HG02763 (cell line): Measurements from ENCODE around the gene ZNF526.

Experiments
- ATAC-seq: cut with Tn5 transposase; IDR thresholded peaks from one replicate; pipeline ENCODE4 v1.9.1; 2021; ENCODE audit warnings: mild to moderate bottlenecking, moderate library complexity; ENCODE audit not compliant: unreplicated experiment

The ZNF526 gene, protein sequence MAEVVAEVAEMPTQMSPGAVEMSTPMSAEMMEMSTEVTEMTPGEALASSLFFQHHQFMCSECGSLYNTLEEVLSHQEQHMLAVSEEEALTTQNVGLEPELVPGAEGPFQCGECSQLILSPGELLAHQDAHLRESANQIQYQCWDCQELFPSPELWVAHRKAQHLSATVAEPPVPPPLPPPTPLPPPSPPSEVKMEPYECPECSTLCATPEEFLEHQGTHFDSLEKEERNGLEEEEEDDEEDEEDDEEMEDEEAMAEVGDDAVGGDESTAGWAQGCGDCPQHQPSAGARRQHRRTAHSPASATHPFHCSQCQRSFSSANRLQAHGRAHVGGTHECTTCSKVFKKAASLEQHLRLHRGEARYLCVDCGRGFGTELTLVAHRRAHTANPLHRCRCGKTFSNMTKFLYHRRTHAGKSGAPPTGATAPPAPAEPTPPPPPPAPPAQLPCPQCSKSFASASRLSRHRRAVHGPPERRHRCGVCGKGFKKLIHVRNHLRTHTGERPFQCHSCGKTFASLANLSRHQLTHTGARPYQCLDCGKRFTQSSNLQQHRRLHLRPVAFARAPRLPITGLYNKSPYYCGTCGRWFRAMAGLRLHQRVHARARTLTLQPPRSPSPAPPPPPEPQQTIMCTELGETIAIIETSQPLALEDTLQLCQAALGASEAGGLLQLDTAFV

GRCh38 chr19:42219812-42220750 is at the start of gene ZNF526:
TSS of gene ZNF526 (plus strand) at chr19:42220312. CDS start at chr19:42224404, 4,092 bp downstream.
- ATAC-seq, result peak; percentile 71

DNA sequence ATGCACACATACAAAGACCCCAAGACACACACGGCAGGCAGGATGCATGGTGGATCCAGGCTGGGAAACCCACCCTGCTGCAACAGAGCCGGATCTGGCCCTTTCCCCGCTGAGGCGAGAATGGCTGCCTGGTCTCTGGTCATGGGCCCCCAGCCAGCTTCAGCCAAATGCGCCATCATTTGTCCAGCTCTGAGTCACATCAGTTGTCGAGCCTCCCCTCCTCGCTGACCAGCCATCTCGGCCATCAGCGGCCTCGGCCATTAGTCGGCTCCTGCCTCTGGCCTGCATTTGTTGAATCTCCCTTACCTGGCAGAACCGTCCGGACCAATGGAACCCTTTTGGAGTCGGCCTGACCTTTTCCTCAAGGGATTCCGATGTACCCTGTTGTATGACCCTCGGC is 49.4 kb upstream of the ZNF526 start:
- no peak for ATAC-seq

DNA sequence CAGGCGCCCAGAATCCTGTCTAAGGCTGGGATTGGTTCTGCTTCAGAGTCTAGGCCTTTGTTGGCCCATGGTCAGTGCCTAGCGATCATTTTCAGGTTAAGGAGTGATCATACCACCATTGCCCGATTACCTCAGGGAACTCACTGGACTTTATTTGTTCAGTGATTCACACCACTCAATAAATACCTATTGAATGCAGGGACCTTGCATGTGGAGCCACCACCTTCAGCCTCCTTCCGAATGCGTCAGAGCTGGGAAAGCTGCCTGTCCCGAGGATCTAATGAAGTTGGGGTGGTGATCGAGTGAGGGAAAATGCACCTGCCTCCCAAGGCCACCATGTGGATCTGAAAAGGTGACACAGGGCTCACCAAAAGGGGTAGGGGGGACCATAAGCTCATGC is 47.9 kb upstream of the ZNF526 start:
- no peak for ATAC-seq

- ATAC-seq, result no peak
Observed at GRCh38 chr19:42173695-42174094, 46.4 kb upstream of the ZNF526 start.

DNA sequence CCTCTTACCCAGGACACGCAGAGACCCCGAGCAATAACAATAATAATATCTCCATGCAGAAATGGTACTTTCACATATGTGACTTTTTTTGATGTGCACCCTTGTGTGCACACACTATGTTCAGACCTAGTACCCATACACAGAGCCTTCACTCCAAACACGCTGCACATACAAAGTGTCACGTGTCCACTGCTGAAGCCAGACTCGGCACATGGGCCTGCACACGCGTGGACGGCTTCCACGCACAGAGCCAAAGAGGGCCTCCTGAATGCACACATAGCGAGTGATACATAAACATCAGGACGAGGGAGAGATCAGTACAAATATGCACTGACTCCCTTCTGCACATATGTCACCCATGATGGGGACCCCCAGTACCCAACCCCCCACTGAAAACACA is 45.9 kb upstream of the ZNF526 start:
- no peak for ATAC-seq

DNA sequence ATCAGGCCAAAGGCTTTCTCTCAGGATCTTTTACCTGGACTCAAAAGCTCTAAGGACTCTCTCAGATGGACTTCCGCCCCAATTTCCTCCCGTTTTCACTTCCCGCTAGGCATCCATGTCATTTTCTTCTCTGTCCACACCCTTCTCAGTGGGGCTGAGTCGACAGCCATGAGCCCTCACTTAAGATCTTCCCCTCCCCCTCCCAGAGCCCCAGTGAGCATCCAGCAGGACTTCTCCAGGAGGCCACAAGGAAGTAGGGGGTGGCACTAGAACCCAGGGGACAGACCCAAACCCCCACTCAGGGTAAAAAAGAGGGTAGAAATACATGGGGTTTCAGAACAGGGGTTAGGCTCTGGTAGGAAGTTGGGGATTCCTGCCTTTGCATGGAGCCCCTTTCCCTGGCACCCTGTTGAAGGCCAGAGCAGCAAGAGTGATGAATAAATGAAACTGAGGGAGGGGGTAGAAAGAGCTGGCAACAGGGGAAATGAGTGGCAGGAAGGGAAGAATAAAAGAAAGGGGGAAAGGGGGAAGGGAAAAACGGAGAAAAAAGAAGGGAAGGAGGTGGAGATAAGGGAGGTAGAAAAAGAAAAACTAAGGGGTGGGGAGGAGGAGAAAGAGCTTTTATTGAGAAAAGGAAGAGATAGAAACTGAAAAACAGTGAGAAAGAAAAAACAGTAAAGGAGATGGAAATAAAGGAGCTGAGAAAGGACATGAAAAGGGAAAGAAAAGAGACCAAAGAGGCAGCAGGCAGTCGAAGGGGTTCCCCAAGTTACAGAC is 45.0 kb upstream of the ZNF526 start:
- ATAC-seq, result no peak

GRCh38 chr19:42175952-42176648 is 44.0 kb upstream of the ZNF526 start:
- no peak for ATAC-seq

DNA sequence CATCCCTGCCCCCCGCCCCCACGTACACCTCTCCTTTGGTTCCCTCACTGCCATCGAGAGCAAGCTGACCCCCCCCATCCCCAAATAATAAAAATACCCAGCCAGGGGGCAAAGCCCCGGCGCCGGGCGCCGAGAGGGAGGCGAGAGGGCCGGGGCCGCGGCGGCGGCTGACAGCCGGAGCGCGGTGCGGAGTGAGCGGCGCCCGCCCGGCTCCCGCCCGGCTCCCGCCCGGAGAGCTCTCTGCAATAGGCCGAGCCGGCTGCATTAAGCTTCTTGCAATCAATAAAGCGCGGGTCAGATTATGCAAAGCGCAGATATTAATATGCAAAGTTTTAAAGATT is 43.5 kb upstream of the ZNF526 start:
- ATAC-seq, result no peak

- no peak for ATAC-seq
Observed at GRCh38 chr19:42176990-42177685, 43.0 kb upstream of the ZNF526 start.

DNA sequence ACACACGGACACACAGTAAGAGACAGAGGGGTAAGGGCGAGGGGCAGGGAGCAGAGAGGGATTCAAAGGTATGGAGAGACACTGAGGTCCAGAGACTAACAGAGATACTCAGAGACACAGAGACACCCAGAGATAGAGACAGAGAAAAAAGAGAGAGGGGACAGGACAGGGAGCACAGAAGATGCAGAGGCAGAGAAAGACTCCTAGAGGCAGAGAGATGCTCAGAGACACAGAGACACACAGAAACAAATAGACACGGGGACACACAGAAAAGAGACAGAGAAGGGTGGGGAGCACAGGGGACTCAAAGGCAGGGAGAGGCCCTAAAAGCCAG is 42.5 kb upstream of the ZNF526 start:
- ATAC-seq, result no peak

DNA sequence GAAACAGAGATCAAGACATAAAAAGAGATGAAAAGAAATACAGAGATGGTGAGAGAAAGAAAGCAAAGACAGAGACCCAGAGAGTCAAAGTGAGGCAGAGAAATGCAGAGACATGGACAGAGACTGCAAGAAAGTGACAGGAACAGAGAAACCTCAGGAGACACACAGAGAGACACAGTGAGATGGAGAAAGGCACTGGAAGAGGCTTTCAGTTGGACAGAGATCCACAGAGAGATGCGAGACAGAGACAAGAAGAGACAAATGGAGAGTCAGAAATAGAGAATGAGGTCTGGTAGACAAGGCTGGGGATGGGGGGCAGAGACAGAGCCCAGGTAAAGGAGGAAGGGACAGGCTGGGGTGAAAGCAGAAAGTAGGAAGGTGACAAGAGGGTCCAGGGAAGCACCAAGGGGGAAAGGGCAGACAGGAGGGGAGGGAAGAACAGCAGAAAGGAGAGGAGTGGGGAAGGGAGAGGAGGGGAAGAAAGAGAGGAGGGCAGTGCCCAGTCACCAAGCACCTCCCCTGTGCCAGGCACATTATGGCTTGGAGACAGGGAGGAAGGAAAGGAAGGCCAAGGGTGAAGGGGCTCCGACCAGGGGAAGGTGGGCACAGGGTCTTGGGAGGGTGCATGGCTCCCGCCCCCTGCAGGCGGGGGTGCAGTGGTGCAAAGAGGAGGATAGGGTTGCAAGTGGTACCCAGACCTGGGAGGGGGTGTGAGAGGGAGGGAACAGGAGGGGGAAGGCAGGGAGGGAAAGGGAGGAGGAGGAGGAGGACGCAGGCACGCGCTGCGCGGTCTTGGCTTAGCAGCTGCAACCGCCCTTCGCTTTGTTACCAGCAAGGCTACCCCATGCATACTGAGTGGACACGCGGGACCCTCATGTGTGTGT is 41.1 kb upstream of the ZNF526 start:
- no peak for ATAC-seq

GRCh38 chr19:42184401-42184861 is 35.7 kb upstream of the ZNF526 start:
- no peak for ATAC-seq

- no peak for ATAC-seq
Observed at GRCh38 chr19:42185277-42185676, 34.8 kb upstream of the ZNF526 start.

- ATAC-seq, result no peak
Observed at GRCh38 chr19:42188665-42189064, 31.4 kb upstream of the ZNF526 start.

GRCh38 chr19:42189133-42189532 is 31.0 kb upstream of the ZNF526 start:
- no peak for ATAC-seq

GRCh38 chr19:42191330-42191729 is 28.8 kb upstream of the ZNF526 start:
- no peak for ATAC-seq

DNA sequence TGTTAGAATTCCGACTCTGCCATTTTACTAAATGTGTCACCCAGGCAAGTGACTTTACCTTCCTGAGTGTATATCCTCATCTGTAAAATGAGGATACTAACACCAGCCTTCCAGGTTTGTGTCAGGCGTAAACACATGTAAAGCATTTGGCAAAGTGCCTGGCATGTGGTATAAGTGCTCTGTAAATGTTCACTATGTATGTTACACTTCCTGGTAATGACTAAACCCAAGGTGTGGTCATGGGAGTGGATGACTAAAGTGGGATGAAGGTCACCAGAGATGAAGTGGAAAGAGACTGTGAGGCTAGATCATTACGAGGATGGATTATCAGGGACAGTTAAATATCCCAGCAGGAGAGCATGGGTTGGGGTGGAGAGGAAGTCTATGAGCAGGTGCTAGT is 28.3 kb upstream of the ZNF526 start:
- no peak for ATAC-seq

GRCh38 chr19:42193294-42193693 is 26.8 kb upstream of the ZNF526 start:
- no peak for ATAC-seq

DNA sequence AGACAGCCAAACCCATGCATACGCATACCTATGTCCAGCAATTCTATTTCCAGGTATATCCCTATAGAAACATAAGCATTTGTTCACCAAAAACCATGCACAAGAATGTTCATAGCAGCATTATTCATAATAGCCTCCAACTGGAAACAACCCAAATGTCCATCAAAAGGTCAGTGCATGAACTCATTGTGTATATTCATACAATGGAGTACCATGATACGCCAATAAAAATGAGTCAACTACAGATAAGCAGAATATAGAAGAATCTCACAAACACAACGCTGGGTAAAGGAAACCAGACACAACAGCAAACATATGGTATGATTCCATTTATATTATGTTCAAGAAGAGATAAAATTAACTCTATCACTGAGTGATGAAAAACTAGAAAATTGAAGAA is 26.4 kb upstream of the ZNF526 start:
- no peak for ATAC-seq
